Lung (tissue), 12 donors: Measurements from ENCODE around the gene MSI1. TPM values are rescaled to one million over a fixed set of nuclear protein-coding genes. Genes with fewer than 3 reads are reported as not detected.

Experiments used
- ATAC-seq: fragments of 200-7000 bp; cut with Tn5 transposase; one replicate; pipeline ENCODE4 v1.9.1; 2020; ENCODE audit warnings: moderate number of reproducible peaks; ENCODE audit not compliant: insufficient read depth, low FRiP score
- DNase-seq, 3 donors: peaks; one replicate each; pipeline ENCODE4 v3.0.0-alpha.2; 2013 to 2017
- H3K27ac ChIP-seq, 2 donors: one replicate each; pipeline ENCODE4 v1.5.1; 2013; ENCODE audit warnings: mild to moderate bottlenecking in 2 of 2, moderate library complexity in 2 of 2, control low read depth in 1 of 2, inconsistent platforms in 1 of 2, low read depth in 1 of 2, low read length in 1 of 2
- H3K27me3 ChIP-seq, 3 donors: one replicate each; pipeline ENCODE4 v1.5.1; 2013; ENCODE audit warnings: low read length in 2 of 3; ENCODE audit not compliant: control insufficient read depth in 3 of 3, insufficient read depth in 3 of 3
- H3K36me3 ChIP-seq, 4 donors: one replicate each; pipeline ENCODE4 v1.5.1; 2013; ENCODE audit warnings: low read length in 4 of 4, mild to moderate bottlenecking in 1 of 4, moderate library complexity in 1 of 4; ENCODE audit not compliant: control insufficient read depth in 4 of 4, insufficient read depth in 4 of 4
- H3K4me1 ChIP-seq, 5 donors: one replicate each; pipeline ENCODE4 v1.5.1; 2013; ENCODE audit warnings: low read length in 5 of 5, mild to moderate bottlenecking in 2 of 5, moderate library complexity in 1 of 5; ENCODE audit not compliant: control insufficient read depth in 5 of 5, insufficient read depth in 5 of 5
- H3K4me3 ChIP-seq: one replicate; pipeline ENCODE4 v1.5.1; 2013; ENCODE audit warnings: mild to moderate bottlenecking, control low read depth, moderate library complexity
- H3K9ac ChIP-seq, 2 donors: one replicate each; pipeline ENCODE4 v1.5.1; 2013; ENCODE audit warnings: low read length in 2 of 2, control low read depth in 1 of 2; ENCODE audit not compliant: insufficient read depth in 1 of 2
- H3K9me3 ChIP-seq, 4 donors: one replicate each; pipeline ENCODE4 v1.5.1; 2013; ENCODE audit warnings: low read length in 3 of 4, mild to moderate bottlenecking in 1 of 4, moderate library complexity in 1 of 4; ENCODE audit not compliant: control insufficient read depth in 4 of 4, insufficient read depth in 3 of 4
- CTCF ChIP-seq: IDR thresholded peaks from 2 replicates; pipeline ENCODE4 v1.5.1; 2012; ENCODE audit warnings: mild to moderate bottlenecking; ENCODE audit errors: control extremely low read depth, extremely low read depth
- WGBS, 2 donors: extraction: QIAGEN DNeasy Blood & Tissue Kit; methylation state at CpG; one replicate each; pipeline ENCODE4 v1.1.7; 2013; 5-methylcytosine and 5-hydroxymethylcytosine counted together
- polyA plus RNA-seq, 2 donors: library from polyadenylated mRNA; stranded (reverse); fragments of 200-250 nt; gene quantifications; one replicate each; pipeline ENCODE4 v1.2.1, GENCODE V29; 2013
- total RNA-seq, 2 donors: library from RNA; depleted of rRNA in 1 of 2; stranded (reverse); fragments of >200 nt in 1 of 2; gene quantifications; one replicate each; pipeline ENCODE4 v1.2.1, GENCODE V29; 2014 to 2021
- donor health status: control.
- donor health status: control.
- donor health status: Bipolar disorder and iron deficiency.
- donor health status: healthy.
- donor health status: DM: yes; HTN: yes; CAD: no.

The MSI1 gene
- total and polyA plus RNA-seq, 4 donors = 0.18 to 3.5 (median 0.58) TPM

GRCh38 chr12:120413901-120414695, 45.1 kb upstream of the MSI1 start:
- Histone ChIP-seq H3K27ac (peak overlapping the region in 1 of 2 donors; percentile 68), H3K27me3 (no peaks in the 10 kb centered on the region), H3K4me1 (peaks cover 0 to 6% (median 0%) of the 10 kb centered on the region in 5 donors), H3K36me3 (no peaks in the 10 kb centered on the region), H3K4me3 (no peak overlapping the region), H3K9me3 (no peaks in the 10 kb centered on the region), H3K9ac (no peak overlapping the region)
- DNase-seq (peak; percentile 20 to 43 (median 26)), ATAC-seq (no peak)
- no peak for TF ChIP-seq CTCF
- 54 to 61% methylated on average over 13 of the region's 13 CpGs for whole genome bisulfite sequencing, 2 donors

- no peaks in the 10 kb centered on the region for H3K9me3 ChIP-seq
- peaks cover 0 to 6% (median 0%) of the 10 kb centered on the region in 5 donors for H3K4me1 ChIP-seq
- H3K9ac ChIP-seq = no peak overlapping the region
- DNase-seq (no peak), ATAC-seq (no peak)
- no peak overlapping the region for H3K27ac ChIP-seq
- WGBS, 2 donors = 92 to 97% methylated on average over 7 of the region's 7 CpGs
- H3K36me3 ChIP-seq = no peaks in the 10 kb centered on the region
- TF ChIP-seq CTCF = no peak
- no peaks in the 10 kb centered on the region for H3K27me3 ChIP-seq
- H3K4me3 ChIP-seq = no peak overlapping the region
These were observed 43.5 kb upstream of the MSI1 start for GRCh38 chr12:120412421-120412820.

DNA sequence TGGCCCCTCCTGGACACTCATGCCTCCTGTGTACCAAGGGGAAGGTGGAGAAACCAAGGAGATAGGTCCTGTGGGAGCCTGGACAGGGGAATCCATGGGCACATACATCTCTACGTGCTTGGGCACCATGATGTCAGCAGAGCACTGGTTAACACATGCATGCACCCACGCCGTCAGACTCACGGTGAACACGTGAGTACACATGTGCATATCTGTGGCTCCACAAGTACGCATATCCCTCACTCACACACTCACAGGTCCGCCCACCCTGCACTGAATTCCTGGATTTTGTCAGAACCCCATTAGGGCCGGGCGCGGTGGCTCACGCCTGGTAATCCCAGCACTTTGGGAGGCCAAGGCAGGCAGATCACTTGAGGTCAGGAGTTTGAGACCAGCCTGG, 39.8 kb upstream of the MSI1 start:
- Histone ChIP-seq H3K36me3 (no peaks in the 10 kb centered on the region), H3K4me1 (peaks cover 0 to 7% (median 4%) of the 10 kb centered on the region in 5 donors), H3K9me3 (no peaks in the 10 kb centered on the region), H3K27me3 (no peaks in the 10 kb centered on the region), H3K4me3 (no peak overlapping the region), H3K27ac (no peak overlapping the region), H3K9ac (no peak overlapping the region)
- DNase-seq (no peak), ATAC-seq (no peak)
- TF ChIP-seq CTCF = no peak
- 97% methylated on average over 11 of the region's 11 CpGs for WGBS, 2 donors
